Body of pancreas (tissue), 4 donors: ENCODE data around the gene ADAT2.

Source experiments
- POLR2A ChIP-seq, 3 donors: fragments of 450-650 bp; IDR thresholded peaks; one replicate each; pipeline ENCODE4 v1.6.1; 2016; ENCODE audit warnings: antibody characterized with exemption in 3 of 3, mild to moderate bottlenecking in 2 of 3
- TF ChIP-seq, protein P1 (sequence below), 7 experiments: fragments of 450-650 bp in 4 of 7; fragments of 200-600 bp in 3 of 7; sonication (generic) in 3 of 7; IDR thresholded peaks; one replicate each; pipeline ENCODE4 v1.5.1; 2016 to 2019; ENCODE audit warnings: antibody characterized with exemption in 7 of 7

DNA sequence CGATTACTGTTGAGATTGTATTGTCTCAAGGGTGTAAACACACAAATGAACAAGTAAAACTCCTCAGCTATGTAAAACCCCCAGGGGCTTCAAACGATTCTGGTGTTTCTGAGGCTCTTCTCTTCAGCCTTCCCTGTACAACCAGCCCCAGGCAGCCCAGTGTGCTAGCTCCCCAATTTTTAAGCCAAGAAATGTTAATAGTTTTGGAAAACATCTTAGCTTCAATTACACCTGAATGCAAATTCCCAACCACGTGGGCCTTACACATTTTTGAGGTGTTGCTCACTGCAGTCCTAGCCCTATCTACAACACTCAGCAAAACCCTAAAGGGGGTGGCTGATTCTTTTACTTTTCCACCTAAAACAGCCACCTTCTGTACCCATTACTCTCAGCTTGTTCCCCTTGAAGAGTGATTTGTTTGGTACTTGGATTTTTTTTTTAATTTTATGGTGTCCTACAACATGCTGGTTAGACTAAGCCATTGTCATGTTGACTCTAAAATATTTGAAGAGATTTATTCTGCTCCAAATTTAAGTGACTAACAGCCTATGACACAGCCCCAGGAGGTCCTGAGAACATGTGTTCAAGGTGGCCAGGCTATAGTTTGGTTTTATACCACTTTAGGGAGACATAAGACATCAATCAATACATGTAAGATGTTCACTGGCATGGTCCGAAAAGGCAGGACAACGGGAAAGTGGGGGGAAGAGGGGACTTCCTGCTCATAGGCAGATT lies 48.7 kb downstream of the ADAT2 start:
- TF ChIP-seq, protein P1, sequence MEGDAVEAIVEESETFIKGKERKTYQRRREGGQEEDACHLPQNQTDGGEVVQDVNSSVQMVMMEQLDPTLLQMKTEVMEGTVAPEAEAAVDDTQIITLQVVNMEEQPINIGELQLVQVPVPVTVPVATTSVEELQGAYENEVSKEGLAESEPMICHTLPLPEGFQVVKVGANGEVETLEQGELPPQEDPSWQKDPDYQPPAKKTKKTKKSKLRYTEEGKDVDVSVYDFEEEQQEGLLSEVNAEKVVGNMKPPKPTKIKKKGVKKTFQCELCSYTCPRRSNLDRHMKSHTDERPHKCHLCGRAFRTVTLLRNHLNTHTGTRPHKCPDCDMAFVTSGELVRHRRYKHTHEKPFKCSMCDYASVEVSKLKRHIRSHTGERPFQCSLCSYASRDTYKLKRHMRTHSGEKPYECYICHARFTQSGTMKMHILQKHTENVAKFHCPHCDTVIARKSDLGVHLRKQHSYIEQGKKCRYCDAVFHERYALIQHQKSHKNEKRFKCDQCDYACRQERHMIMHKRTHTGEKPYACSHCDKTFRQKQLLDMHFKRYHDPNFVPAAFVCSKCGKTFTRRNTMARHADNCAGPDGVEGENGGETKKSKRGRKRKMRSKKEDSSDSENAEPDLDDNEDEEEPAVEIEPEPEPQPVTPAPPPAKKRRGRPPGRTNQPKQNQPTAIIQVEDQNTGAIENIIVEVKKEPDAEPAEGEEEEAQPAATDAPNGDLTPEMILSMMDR (IDR thresholded peaks at IDR 0.05), result no peak
- no peak for TF ChIP-seq POLR2A (IDR thresholded peaks at IDR 0.05)
